Astrocyte (in vitro differentiated cells and primary cell): ENCODE measurements around the gene HOXA4.

Experiments used
- CTCF ChIP-seq: IDR thresholded peaks from 2 replicates; pipeline ENCODE4 v1.5.1; 2011; ENCODE audit warnings: low read depth, mild to moderate bottlenecking, inconsistent platforms, low read length, moderate library complexity; ENCODE audit not compliant: insufficient read depth
- EZH2 ChIP-seq: IDR thresholded peaks from 2 replicates; pipeline ENCODE4 v1.6.1; 2012; ENCODE audit warnings: mild to moderate bottlenecking, low read length, inconsistent platforms; ENCODE audit not compliant: insufficient read depth

DNA sequence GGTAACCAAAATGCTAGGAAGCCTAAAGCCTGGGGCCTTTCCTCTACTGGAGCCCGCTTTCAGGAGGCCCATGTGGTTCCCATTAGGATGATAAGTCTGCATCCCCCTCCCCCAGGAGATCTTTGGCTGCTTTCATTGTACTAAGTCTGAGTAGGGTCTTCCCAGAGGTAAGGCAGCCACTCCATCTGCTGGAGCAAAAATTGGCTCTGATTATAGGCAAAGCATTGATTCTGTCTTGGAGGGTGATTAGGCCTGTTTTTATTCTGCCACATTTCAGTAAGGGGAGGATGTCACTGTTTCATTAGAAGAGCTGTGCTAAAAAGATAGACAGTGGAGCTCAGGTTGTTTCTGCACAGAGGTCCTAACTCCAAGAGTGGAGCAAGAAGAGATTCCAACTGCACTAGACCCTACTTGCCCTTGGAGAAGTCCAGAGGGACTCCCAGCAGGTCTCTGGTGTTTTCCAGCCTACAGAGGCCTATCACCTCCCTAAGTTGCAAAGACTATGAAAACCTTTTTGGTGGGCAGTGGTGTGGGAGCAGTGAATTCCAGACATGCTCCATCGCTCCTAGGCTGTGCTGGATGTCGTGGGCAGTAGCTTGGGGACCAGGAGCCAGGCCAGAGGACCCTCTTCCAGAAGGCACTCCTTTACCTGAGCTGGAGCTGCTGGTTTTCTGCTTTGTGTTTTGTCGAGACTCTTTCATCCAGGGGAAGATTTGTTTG lies 20.9 kb downstream of the HOXA4 start:
- TF ChIP-seq CTCF, result no peak
- TF ChIP-seq EZH2, result no peak
